Right hindlimb (tissue), 1 donor: ENCODE data around the gene PRPF39.
"Not testable (repeated sequence)": the region's sequence is repeated elsewhere in the genome, so short reads cannot be mapped to it uniquely, and the experiment has no call there.

ENCODE experiments used
- DNase-seq: peaks from one replicate; pipeline ENCODE4 v3.0.0-alpha.2; 2018

PRPF39 gene, protein sequence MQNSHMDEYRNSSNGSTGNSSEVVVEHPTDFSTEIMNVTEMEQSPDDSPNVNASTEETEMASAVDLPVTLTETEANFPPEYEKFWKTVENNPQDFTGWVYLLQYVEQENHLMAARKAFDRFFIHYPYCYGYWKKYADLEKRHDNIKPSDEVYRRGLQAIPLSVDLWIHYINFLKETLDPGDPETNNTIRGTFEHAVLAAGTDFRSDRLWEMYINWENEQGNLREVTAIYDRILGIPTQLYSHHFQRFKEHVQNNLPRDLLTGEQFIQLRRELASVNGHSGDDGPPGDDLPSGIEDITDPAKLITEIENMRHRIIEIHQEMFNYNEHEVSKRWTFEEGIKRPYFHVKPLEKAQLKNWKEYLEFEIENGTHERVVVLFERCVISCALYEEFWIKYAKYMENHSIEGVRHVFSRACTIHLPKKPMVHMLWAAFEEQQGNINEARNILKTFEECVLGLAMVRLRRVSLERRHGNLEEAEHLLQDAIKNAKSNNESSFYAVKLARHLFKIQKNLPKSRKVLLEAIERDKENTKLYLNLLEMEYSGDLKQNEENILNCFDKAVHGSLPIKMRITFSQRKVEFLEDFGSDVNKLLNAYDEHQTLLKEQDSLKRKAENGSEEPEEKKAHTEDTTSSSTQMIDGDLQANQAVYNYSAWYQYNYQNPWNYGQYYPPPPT

GRCh38 chr14:45083976-45084722, at the start of gene PRPF39:
Gene PRPF39 (plus strand): TSS chr14:45084116. CDS start chr14:45095240, 11,124 bp downstream.
- peak; percentile 96 for DNase-seq

DNA sequence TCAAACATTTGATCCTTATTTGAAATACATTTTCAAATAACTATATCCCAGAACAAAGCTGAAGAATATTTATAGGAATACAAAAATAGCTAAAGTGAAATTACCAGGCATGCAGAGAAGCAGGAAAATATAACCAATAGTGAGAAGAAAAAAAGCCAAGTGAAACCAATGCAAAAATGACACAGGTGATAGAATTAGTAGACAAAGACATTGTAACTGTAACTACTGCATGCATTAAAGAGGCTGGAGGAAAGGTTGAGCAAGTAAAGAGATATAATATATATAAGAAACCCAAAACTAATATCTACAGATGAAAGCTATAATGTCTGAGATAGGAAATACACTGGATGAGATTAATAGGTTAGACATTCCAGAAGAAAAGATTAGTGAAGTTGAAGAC, 49.2 kb upstream of the PRPF39 start:
- no peak for DNase-seq

GRCh38 chr14:45038256-45038655, 45.7 kb upstream of the PRPF39 start:
- DNase-seq, result no peak

DNA sequence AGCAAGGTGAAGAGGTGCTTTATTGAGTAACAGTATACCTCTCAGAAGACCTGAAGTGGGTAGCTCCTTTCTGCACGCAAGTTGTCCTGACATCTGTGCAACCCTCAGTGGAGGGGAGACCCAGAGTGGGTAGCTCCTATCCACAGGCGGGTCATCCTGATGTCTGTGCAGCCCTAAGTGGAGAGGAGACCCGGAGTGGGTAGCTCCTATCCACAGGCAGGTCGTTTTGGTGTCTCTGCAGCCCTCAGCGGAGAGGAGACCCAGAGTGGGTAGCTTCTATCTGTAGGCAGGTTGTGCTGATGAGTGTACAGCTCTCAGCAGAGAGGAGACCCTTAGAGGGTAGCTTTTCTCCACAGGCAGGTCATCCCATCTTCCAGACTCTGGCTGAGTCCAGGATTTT, 45.1 kb upstream of the PRPF39 start:
- no peak for DNase-seq

DNA sequence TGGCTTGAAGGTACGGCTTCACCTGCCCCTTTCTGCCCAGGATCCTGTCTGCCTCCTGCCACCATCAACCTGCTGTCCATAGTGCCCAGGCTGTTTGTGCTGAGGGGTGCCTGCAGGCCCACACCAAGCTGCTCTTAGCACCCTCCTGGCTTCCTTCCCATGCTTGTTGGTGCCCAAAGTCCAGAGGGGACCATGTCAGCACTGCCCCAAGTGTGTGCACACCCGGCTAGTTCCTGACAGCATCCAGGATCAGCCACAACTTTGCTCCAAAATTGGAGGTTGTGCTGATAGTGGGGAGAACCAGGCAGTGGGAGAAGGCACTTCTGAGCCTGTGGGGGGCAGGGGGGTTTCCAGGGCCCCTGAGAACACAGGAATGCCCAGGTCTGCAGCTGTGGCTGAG, 44.5 kb upstream of the PRPF39 start:
- DNase-seq, result no peak

GRCh38 chr14:45041641-45042040, 42.3 kb upstream of the PRPF39 start:
- DNase-seq, result no peak

GRCh38 chr14:45044638-45045037, 39.3 kb upstream of the PRPF39 start:
- no peak for DNase-seq

GRCh38 chr14:45048385-45048784, 35.5 kb upstream of the PRPF39 start:
- DNase-seq, result no peak

DNA sequence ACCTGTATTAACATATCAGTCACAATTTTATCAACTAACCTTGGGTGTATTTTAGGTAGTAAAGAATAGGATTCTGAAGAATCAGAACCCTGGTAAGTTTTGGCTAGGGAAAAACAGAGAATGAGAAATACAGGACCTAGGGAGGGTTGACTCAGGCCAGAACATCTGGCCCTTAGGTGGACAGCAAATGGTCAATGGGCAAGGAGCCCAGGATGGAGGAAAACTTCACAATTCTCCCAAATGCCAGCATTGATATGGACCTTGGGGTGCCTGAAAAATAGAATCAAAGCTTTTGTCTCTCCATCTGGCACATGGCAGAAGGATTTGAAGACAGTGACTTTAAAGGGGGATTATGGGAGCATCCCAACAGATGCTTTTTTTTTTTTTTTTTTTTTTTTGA, 32.7 kb upstream of the PRPF39 start:
- no peak for DNase-seq

GRCh38 chr14:45051896-45052295, 32.0 kb upstream of the PRPF39 start:
- DNase-seq, result no peak

GRCh38 chr14:45057349-45057748, 26.6 kb upstream of the PRPF39 start:
- DNase-seq, result no peak

- DNase-seq, result no peak
Observed at GRCh38 chr14:45057881-45058364, 26.0 kb upstream of the PRPF39 start.

DNA sequence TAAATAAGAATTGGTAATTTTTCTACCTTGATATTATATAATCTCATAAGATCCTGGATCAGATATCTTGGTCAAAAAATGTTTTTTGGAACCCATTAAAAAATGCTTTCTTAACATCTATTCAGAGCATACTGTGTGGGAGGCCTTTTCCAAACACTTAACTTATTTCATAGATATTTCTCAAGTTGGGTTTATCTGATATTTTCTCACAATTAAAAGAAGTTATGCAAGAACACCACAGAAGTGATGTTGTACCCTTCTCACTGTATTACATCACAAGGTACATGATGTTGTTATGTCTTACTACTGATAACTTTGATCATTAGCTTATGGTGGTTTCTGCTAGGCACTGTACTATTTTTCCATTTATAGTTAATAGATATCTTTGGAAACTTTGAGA, 23.4 kb upstream of the PRPF39 start:
- no peak for DNase-seq

- no peak for DNase-seq
Observed at GRCh38 chr14:45065540-45065939, 18.4 kb upstream of the PRPF39 start.

DNA sequence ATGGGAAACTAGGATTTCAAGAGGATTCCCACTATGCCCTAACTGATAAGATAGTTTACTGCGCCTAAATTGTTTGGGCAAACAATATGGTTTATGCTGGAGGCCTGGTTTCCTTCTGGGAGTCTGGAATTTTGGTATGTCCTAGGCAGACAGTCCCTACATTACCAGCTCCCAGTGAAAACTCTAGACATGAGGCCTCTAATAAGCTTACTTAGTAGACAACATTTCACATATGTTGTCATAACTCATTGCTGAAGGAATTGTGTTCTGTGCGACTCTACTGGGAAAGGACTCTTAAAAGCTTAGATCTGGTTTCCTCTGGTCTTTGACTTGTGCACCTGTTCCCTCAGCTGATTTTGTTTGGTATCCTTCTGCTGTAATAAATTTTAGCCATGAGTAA, 18.0 kb upstream of the PRPF39 start:
- no peak for DNase-seq

DNA sequence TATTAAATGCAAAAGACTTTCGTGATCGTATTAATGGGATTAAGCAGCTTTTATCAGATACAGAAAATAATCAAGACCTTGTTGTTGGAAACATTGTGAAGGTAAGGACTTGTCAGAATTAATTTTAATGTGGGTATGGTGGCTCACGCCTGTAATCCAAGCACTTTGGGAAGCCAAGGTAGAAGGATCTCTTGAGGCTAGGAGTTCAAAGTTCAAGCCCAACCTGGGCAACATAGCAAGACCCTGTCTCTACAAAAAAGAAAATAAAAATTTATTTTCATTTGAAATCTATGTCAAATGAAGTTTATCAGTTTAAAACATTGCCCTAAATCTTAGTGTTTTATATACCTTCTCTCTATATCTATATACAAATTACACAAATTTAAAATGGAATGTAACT, 17.2 kb upstream of the PRPF39 start:
- no peak for DNase-seq

DNA sequence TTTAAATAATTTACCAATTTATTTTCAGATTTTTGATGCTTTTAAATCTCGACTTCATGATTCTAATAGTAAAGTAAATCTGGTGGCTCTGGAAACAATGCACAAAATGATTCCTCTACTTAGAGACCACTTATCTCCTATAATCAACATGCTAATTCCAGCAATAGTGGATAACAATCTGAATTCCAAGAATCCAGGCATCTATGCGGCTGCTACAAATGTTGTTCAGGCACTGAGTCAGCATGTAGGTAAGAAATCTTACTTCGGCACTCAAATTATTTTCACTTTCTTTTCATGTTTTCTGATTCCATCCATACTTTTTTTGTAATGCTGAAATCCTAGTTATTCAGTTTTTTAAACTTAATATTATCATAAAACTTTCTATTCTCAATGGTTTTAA, 15.5 kb upstream of the PRPF39 start:
- no peak for DNase-seq

GRCh38 chr14:45070215-45070614, 13.7 kb upstream of the PRPF39 start:
- no peak for DNase-seq

DNA sequence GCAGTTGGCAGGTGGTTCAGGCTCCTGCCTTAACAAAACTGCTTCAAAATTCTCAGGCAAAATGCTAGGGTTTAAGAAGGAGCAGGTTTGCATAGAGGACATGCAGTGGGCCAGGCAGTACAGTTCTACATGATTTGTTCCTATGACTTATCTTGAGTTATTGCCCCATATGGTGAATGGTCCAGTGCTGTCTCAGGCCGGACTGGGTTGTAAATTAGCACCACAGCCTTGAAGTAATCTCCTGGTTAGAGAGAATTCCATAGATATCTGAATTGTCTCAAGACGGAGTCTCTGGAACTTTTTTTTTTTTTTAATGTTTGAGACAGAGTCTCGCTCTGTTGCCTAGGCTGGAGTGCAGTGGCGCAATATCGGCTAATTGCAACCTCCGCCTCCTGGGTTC, 11.8 kb upstream of the PRPF39 start:
- DNase-seq, result no peak

DNA sequence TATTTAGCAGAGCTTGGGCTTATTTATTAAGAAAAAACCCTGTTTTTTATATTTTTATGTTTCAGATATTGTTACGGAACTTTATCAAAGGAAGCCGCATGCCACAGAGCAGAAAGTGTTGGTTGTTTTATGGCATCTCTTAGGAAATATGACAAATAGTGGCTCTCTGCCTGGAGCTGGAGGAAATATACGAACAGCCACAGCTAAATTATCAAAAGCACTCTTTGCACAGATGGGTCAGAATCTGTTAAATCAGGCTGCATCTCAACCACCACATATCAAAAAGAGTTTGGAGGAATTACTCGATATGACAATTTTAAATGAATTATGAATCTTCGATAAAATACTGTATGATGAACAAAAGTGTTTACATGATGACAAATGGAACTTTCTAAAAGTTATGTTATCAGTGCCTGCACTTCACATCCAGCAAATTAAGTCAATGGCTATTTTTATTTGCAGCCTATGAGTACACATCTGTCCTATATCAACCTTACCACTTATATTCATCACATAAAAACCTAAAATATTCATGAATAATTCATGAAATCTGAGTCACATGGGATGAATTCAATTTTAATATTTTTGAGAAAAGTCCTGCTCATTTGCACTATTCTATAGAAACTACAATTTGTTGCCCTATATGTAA, 10.6 kb upstream of the PRPF39 start:
- DNase-seq, result no peak

- no peak for DNase-seq
Observed at GRCh38 chr14:45078323-45078722, 5.6 kb upstream of the PRPF39 start.

- not testable (repeated sequence) for DNase-seq
Observed at GRCh38 chr14:45080416-45080968, 3.4 kb upstream of the PRPF39 start.

DNA sequence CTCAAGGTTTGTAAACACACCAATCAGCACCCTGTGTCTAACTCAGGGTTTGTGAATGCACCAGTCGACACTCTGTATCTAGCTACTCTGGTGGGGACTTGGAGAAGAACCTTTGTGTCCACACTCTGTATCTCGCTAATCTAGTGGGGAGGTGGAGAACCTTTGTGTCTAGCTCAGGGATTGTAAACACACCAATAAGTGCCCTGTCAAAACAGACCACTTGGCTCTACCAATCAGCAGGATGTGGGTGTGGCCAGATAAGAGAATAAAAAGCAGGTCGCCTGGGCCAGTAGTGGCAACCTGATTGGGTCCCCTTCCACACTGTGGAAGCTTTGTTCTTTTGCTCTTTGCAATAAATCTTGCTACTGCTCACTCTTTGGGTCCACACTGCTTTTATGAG, 2.8 kb upstream of the PRPF39 start:
- not testable (repeated sequence) for DNase-seq
